GM19455 (cell line): ENCODE results near the gene SYTL3.
"Not testable (repeated sequence)": the region's sequence is repeated elsewhere in the genome, so short reads cannot be mapped to it uniquely, and the experiment has no call there.

Experiments used
- ATAC-seq: cut with Tn5 transposase; IDR thresholded peaks from one replicate; pipeline ENCODE4 v1.9.1; 2021; ENCODE audit not compliant: unreplicated experiment

The SYTL3 gene

GRCh38 chr6:158621694-158622544 is 27.9 kb upstream of the SYTL3 start:
- ATAC-seq, result no peak

- ATAC-seq, result no peak
These were observed 27.2 kb upstream of the SYTL3 start for GRCh38 chr6:158622545-158623190.

- ATAC-seq, result no peak
These were observed 24.9 kb upstream of the SYTL3 start for GRCh38 chr6:158624684-158625682.

DNA sequence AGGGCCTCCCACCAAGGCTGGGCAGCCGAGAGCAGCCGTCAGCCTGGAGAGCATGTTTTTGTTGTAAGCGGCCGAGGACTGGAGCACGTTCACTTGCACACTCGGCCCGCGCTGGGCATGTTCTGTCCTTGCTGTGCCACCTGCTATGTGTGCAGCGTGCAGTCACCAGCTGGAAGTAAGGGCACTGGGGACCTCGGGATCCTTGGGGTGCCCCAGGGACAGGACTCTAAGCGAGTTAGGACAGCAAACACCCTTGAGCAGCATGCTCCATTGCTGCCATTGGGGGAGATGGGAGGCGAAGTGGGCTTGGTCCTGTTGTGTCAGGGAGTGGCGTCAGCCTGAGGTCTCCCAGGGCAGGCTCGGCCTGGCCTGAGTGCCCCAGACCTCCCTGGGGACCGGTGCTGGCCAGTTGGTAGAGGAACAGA is 24.0 kb upstream of the SYTL3 start:
- ATAC-seq, result no peak

DNA sequence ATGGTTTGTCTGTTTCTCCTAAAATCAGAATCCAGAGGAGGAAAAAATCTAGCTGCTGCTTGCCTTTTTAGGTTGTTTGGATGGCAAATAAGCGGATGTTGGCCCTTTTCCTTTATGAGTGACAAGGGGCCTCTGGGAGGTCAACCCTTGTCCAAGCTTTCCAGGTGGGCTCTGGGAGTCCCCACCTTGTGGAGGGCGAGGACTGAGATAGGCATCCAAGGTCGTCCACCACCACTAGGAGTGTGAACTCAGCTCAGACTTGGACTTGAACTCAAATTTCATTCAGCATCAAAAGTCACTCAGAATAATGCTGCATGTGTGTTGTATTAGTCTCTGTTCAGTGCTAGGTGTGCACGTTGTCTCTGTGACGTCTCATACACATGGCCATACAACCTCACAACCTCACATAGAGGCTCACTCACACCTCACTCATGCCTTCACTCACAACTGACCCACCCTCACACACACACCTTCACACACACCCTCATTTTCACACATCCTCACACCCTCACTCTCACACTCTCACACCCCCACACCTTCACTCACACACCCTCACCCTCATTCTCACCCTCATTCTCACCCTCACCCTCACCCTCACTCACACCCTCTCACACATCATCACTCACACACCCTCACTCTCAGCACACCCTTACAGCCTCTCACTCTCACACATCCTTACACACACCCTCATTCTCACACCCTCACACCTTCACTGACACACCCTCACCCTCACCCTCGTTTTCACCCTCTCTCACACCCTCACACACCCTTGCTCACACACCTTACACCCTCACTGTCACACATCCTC is 23.3 kb upstream of the SYTL3 start:
- ATAC-seq, result no peak

DNA sequence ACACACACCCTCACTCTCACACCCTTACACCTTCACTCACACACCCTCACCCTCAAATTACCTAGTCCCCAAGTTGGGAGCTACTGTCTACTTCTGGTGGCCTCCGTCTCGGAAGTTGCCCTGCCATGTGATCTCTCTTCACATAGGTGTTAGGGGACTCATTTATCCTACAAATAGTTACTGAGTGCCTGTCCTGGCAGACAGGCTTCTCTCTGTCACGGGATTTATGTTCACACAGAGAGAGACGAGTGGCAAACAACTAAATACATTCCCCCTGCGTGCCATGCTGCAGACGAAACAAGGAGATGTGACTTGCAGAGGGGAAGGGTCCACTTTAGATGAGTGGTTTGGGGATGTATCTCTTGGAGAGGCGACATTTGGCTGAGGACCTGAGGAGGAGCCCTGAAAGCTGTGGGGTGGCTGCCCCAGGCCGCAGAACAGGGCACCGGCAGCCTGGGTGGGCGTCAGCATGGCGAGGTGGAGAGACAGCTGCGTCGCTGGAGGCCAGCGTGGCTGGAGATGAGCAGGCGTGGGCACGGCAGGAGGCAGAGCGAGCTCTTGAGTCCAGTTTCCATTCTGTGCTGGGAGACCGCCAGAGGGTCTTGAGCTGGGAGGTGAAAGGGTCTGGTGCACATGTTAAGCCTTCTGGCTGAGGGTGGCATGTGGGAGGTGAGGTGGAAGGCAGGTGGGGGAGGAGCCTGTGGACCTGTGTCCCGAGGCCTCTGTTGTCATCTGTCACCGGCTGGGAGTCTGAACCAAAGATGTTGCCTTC is 22.5 kb upstream of the SYTL3 start:
- ATAC-seq, result no peak

DNA sequence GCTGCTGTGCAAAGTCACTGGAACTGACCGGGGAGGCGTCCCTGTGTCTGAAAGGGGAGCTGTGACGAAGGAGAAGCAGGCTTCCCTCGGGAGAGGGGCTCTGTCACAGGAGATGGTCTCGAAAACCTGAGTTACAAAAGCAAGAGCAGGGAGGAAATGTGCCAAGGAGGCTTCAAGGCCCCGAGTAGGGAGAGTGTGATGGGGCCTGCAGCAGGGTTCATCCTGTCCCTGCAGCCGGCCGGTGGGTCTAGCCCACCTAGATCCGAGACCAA is 22.0 kb upstream of the SYTL3 start:
- ATAC-seq, result no peak

GRCh38 chr6:158628542-158628941 is 21.3 kb upstream of the SYTL3 start:
- no peak for ATAC-seq

GRCh38 chr6:158629367-158630221 is 20.3 kb upstream of the SYTL3 start:
- no peak for ATAC-seq

DNA sequence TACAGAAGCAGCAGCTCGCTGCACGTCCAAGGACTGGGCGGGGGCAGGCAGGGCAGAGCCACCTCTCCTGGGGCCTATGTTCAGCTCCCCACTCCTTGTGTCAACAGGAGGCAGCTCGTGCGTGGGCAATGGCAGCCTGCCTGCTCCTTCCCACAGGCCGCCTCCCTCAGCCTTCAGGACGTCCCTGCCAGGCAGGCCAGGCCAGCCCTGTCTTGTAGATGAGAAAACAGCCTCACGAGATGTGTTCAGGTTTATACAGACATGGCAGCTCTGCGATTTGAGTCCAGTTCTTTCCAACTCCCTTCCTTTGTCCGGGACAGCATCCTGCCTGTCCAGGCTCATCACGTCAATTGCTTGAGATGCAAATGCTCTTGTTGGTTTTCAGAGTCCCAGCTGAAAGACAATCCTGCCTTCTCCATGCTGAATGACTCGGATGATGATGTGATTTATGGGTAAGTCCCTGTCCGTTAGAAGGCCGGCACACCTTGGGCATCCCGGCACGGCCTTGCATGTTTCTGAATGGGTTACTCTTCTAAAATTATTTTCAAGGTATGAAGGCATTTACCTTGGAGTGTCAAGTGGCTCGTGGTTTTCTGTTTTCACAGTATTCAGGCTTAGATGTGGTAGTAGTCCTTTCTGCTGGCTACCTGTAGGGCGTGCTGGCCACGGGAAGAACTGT is 18.8 kb upstream of the SYTL3 start:
- no peak for ATAC-seq

- ATAC-seq, result no peak
These were observed 17.9 kb upstream of the SYTL3 start for GRCh38 chr6:158631678-158632537.

DNA sequence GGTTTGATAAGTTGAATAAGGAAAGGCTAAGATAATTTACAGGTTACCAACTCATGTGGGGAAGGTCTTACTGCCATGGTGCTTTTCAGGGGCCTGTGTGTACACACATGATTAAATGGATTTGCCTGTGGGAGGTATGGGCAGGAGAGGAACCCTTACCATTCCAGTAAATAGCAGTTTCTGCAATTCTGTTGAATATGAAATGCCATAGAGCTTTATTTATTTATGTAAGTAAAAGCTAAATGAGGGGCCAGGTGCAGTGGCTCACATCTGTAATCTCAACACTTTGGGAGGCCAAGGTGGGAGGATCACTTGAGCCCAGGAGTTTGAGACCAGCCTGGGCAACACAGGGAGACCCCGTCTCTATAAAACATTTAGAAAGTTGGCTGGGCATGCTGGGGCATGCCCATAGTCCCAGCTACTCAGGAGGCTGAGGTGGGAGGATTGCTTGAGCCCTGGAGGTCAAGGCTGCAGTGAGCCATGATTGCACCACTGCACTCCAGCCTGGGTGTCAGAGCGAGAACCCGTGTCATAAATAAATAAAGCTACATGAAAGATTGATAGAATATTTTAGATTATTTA is 17.2 kb upstream of the SYTL3 start:
- ATAC-seq, result not testable (repeated sequence)

GRCh38 chr6:158633127-158633526 is 16.7 kb upstream of the SYTL3 start:
- no peak for ATAC-seq

DNA sequence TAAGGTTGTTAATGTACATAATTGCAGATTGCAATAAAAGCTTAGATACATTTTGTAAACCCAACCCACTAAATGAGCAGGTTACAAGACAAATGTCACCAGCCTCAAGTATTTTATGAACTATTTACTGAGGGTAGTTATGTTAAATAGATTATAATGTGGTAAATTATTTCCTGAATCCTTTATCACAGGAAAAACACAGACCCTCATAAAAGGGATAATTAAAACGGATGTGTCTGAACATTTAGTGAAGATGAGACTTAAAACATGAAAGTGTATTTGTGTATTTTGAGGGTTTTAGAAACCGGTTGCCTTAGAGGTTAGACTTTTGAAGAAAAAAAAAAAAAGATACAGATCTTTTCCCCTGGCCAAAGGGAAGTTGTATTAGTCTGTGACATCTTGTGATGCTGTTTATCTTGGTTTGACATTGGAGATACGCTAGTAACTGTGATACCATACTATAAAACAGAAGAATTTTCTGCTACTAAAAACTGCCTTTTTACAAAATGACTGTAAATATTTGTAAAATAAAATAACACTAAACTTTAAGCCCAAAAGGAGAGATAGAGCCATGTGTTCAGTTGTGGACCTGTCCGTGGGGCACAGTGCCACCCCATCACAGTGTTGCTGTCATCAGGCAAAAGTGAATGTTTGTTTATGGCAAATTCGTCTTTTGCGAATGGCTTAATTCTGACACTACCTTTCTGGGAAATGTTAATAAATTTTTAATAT is 15.0 kb upstream of the SYTL3 start:
- ATAC-seq, result no peak

DNA sequence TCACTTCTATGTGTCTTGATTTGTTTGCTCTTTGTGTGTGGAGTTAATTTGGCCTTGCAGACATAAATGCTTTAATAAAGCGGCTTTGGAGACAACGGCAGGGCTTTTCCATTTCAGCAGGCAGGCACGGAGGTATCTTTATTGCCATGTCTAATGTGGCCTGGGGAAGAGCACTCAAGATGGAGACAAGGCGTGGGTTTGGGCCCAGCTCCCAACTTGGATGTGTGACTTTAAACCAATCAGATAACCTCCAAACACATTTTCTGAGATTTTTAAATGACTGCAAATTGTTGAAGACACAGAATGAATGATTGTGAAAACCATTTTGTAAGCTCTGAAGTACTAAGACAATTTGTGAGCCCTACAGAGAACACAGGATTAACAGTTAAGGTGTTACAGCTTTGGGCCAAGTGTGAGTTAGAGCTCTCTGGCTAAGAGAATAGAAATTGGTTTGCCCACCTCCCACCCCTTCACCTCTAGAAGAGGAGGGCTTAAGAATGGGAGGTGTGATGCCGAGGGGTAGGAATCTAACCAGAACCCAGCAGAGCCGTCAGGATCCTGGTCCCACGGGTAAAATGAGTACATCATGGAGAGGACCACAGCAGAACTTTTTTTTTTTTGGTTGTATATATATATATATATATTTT is 14.3 kb upstream of the SYTL3 start:
- no peak for ATAC-seq

DNA sequence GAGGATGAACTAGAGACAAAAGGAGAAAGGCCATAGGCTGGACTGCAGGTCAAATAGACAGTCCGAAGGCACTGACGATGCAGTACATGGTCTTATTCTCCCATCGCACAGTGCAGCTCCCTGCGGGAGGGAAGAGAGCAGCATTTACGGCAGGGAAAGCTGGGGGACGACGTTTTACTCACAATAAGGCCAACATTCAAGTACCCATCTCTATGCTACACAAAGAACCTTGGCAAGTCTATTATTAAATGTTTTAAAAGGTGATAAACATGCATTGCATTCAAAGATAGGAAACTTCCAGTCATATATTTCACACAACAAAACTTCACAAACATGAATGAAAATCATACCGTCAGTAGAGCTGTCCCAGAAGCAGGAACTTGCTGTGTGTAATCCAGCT is 13.1 kb upstream of the SYTL3 start:
- ATAC-seq, result no peak
